K562 (cell line): Measurements from ENCODE around the gene KRR1.

ENCODE experiments used
- ARNT ChIP-seq, 2 experiments: fragments of 450-650 bp; IDR thresholded peaks; 2 replicates each; pipeline ENCODE4 v1.6.1; 2016; ENCODE audit warnings: mild to moderate bottlenecking in 1 of 2
- CREB1 ChIP-seq, 2 experiments: sonication (generic) in 1 of 2; formaldehyde crosslinking in 1 of 2; IDR thresholded peaks; 2 replicates each; pipeline versions ENCODE4 v1.6.1 to v1.8.0; 2012 to 2022; ENCODE audit warnings: inconsistent platforms in 1 of 2, mild to moderate bottlenecking in 1 of 2, missing genetic modification reagents in 1 of 2, moderate library complexity in 1 of 2
- DACH1 ChIP-seq: fragments of 450-650 bp; IDR thresholded peaks from 2 replicates; pipeline ENCODE4 v1.6.1; 2018; ENCODE audit not compliant: partially characterized antibody
- DPF2 ChIP-seq: fragments of 450-650 bp; IDR thresholded peaks from 2 replicates; pipeline ENCODE4 v1.6.1; 2016
- EP300 ChIP-seq: IDR thresholded peaks from 2 replicates; pipeline ENCODE4 v1.6.1; 2012; ENCODE audit warnings: low read length, improper control_type of control experiment
- GATA2 ChIP-seq: sonication (generic); formaldehyde crosslinking; IDR thresholded peaks from 2 replicates; pipeline ENCODE4 v1.4.0; 2020; ENCODE audit warnings: mild to moderate bottlenecking, missing genetic modification reagents
- ZFX ChIP-seq: sonication (generic); formaldehyde crosslinking; IDR thresholded peaks from 2 replicates; pipeline ENCODE4 v1.8.0; 2022; ENCODE audit warnings: mild to moderate bottlenecking, missing genetic modification reagents, moderate library complexity
- TF ChIP-seq, protein P1 (sequence below): fragments of 200-600 bp; sonication (generic); IDR thresholded peaks from one replicate; pipeline ENCODE4 v1.6.1; 2012; ENCODE audit warnings: mild to moderate bottlenecking, low read depth, low read length, inconsistent platforms

DNA sequence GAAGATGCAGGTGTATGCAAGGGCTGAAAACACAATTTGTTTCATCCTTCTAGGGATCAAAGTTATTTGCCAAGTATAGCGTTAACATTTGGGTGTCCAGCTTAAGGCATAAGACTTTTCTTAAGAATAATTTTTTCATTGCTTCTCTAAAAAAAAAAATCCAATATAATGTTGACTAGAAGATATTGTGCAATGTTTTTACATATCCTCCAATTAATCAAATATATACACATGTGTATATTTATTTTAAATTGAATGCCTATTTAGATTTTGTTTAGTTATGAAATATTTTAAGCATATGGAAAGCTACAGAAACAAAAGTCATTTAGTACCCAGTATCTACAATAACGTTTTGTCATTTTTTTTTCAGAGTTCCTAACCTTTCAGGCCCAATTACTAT is 28.5 kb upstream of the KRR1 start:
- TF ChIP-seq DPF2 (no peak), CREB1 (IDR thresholded peaks at IDR 0.05) (no peak), CREB1 (CRISPR knock-in tag; IDR thresholded peaks at IDR 0.05) (no peak), ZFX (CRISPR knock-in tag) (no peak), GATA2 (no peak), ARNT (IDR thresholded peaks at IDR 0.05) (no peak), DACH1 (no peak), EP300 (no peak)
- TF ChIP-seq, protein P1, sequence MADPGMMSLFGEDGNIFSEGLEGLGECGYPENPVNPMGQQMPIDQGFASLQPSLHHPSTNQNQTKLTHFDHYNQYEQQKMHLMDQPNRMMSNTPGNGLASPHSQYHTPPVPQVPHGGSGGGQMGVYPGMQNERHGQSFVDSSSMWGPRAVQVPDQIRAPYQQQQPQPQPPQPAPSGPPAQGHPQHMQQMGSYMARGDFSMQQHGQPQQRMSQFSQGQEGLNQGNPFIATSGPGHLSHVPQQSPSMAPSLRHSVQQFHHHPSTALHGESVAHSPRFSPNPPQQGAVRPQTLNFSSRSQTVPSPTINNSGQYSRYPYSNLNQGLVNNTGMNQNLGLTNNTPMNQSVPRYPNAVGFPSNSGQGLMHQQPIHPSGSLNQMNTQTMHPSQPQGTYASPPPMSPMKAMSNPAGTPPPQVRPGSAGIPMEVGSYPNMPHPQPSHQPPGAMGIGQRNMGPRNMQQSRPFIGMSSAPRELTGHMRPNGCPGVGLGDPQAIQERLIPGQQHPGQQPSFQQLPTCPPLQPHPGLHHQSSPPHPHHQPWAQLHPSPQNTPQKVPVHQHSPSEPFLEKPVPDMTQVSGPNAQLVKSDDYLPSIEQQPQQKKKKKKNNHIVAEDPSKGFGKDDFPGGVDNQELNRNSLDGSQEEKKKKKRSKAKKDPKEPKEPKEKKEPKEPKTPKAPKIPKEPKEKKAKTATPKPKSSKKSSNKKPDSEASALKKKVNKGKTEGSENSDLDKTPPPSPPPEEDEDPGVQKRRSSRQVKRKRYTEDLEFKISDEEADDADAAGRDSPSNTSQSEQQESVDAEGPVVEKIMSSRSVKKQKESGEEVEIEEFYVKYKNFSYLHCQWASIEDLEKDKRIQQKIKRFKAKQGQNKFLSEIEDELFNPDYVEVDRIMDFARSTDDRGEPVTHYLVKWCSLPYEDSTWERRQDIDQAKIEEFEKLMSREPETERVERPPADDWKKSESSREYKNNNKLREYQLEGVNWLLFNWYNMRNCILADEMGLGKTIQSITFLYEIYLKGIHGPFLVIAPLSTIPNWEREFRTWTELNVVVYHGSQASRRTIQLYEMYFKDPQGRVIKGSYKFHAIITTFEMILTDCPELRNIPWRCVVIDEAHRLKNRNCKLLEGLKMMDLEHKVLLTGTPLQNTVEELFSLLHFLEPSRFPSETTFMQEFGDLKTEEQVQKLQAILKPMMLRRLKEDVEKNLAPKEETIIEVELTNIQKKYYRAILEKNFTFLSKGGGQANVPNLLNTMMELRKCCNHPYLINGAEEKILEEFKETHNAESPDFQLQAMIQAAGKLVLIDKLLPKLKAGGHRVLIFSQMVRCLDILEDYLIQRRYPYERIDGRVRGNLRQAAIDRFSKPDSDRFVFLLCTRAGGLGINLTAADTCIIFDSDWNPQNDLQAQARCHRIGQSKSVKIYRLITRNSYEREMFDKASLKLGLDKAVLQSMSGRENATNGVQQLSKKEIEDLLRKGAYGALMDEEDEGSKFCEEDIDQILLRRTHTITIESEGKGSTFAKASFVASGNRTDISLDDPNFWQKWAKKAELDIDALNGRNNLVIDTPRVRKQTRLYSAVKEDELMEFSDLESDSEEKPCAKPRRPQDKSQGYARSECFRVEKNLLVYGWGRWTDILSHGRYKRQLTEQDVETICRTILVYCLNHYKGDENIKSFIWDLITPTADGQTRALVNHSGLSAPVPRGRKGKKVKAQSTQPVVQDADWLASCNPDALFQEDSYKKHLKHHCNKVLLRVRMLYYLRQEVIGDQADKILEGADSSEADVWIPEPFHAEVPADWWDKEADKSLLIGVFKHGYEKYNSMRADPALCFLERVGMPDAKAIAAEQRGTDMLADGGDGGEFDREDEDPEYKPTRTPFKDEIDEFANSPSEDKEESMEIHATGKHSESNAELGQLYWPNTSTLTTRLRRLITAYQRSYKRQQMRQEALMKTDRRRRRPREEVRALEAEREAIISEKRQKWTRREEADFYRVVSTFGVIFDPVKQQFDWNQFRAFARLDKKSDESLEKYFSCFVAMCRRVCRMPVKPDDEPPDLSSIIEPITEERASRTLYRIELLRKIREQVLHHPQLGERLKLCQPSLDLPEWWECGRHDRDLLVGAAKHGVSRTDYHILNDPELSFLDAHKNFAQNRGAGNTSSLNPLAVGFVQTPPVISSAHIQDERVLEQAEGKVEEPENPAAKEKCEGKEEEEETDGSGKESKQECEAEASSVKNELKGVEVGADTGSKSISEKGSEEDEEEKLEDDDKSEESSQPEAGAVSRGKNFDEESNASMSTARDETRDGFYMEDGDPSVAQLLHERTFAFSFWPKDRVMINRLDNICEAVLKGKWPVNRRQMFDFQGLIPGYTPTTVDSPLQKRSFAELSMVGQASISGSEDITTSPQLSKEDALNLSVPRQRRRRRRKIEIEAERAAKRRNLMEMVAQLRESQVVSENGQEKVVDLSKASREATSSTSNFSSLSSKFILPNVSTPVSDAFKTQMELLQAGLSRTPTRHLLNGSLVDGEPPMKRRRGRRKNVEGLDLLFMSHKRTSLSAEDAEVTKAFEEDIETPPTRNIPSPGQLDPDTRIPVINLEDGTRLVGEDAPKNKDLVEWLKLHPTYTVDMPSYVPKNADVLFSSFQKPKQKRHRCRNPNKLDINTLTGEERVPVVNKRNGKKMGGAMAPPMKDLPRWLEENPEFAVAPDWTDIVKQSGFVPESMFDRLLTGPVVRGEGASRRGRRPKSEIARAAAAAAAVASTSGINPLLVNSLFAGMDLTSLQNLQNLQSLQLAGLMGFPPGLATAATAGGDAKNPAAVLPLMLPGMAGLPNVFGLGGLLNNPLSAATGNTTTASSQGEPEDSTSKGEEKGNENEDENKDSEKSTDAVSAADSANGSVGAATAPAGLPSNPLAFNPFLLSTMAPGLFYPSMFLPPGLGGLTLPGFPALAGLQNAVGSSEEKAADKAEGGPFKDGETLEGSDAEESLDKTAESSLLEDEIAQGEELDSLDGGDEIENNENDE, result no peak
